ENCODE results near the gene TRAT1.
"Not testable (repeated sequence)": the region's sequence is repeated elsewhere in the genome, so short reads cannot be mapped to it uniquely, and the experiment has no call there.

Gene TRAT1, protein sequence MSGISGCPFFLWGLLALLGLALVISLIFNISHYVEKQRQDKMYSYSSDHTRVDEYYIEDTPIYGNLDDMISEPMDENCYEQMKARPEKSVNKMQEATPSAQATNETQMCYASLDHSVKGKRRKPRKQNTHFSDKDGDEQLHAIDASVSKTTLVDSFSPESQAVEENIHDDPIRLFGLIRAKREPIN

DNA sequence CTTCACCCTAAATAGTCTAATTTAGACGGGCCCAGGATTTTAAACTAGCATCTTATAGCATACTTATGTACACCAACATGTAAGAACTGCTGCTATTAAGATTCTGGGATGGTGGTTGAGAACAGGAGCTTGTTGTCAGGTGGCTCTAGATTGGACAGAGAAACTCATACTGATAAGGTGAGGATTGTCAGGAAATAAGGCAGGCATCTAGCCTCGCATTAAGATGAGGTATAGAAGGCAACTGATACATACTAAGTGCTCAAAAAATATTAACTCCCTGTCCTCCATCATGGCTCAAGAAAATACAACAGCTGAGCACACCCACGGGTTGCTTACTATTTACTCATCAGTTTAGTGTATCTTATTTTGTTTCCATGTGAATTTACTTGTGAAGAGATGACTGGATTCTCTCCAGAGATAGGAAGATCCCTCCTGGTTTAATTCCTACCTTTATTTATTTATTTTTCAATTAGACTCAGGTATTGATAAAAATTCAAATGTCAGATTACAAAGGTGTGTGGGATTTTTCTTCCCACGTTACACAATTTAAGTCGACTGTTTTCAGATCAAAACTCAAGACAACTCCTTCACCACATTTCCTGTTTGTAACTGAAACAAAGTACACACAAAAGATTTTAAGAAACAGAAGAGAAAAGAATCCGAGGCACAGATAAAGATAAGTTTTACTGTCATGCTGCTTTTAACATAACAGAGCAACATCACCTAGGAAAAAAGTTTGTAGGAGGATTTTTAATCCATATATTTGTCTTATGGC lies at the start of gene TRAT1:
Gene TRAT1, plus strand, starts transcription at position 664 of the 775 bp plus-strand sequence. CDS start 142 bp downstream, outside the sequence.
- DNase-seq, result no peak

DNA sequence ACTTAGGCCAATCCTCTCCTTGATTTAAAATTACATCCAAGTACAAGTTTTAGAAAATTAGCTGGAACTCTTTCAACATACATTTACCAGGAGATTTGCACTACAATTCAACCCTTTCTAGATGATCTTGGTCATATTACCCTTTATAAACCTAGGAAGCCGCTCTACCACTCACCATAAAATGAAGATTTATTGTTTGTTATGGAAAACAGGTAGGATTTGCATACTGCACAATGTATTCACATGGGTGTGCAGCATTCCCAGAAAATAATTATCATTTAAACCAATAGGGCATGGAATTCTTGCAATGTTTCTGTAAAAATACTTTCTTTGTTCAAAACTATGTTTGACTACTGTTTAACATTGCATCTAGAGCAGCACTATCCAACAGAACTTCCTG lies 46.9 kb upstream of the TRAT1 start:
- DNase-seq, result no peak

DNA sequence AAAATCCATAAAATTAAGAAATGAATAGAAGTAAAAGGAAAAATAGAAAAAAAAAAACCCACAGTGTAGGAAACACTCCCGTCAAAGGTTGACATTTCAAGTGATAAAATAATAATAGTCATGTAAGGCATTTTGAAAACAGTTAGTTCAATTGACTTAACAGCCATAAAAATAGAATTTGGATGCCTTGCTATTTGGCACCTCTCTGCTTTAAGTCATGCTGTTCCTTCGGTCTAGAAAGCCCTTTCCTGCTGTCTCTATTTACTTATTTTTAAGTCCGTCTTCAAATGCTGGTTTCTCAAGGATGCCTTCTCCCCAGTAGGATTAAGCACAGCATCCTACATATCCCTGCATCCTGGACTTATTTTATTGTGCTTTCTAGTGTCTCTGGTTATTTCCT lies 43.1 kb upstream of the TRAT1 start:
- no peak for DNase-seq

DNA sequence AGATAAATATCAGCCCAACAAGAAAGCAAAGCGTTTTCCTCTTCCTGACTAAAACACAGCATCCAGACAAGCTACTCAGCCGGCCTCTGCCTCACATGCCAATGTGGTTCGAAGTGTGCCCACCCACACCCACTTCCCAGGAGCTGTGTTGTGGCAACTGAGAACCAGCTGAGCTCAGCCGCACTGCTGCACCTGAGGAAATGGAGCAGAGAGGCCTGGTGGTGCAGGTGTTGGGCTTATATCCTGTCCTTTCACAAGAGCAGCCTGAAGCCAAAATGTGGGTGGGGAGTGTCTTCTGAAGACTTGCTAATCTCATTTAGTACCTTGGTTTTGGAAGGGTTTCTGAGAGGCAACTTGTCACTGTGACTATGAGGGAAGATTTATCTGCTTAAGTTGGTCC lies 42.4 kb upstream of the TRAT1 start:
- DNase-seq, result peak; percentile 63

DNA sequence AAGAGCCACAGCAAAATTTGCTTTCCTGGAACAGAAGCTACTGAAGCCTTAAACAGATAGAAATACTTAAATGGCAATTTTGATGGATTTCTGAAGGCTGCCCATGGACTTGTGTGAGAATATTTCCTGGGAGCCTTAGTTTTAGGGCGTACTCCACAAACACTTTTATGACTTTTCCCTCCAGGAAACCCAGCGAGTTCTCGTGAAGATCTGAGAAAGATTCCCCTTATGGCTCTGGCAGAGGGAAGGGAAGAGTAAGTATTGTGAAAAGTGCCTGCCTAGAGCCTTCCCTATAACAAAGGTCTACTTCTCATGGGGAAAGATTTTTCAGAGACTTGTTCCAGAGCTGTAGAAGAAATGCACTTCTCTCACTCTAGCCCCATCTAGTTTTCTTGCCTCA lies 31.1 kb upstream of the TRAT1 start:
- DNase-seq, result no peak

DNA sequence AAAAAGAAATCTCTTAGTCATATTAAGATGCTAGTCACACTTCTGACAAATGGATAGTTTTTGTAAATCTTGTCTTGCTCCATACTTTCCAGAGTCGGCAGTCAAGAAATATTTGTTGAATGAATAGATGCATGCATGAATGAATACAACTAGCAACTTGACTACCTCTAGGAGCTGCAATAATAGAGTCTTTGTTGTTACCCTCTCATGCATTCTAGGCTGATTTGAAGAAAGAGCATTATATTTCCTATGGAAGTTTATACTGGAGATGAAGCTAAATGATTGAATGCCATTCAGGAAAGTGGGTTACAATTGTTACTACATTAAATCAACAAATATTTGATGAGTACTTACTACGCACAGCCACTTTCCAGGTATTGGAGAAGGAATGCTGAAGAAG lies 18.1 kb upstream of the TRAT1 start:
- no peak for DNase-seq

DNA sequence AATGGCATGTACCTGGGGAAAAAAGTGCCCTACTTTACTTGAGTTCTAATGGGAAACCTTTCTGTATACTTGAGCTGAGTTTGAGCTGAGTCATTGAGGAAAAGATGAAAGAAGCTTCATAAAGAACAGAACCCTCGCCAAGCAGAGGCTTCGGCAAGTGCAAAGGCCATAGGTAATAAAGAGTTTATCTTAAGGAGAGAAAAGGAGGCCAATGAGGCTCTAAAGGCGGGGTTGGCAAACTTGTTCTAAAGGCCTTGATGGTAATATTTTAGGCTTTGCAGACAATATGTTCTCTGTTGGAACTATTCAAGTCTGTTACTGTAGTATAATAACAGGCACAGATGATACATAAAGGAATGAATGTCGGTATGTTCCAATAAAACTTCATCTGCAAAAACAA lies 17.6 kb upstream of the TRAT1 start:
- DNase-seq, result no peak

DNA sequence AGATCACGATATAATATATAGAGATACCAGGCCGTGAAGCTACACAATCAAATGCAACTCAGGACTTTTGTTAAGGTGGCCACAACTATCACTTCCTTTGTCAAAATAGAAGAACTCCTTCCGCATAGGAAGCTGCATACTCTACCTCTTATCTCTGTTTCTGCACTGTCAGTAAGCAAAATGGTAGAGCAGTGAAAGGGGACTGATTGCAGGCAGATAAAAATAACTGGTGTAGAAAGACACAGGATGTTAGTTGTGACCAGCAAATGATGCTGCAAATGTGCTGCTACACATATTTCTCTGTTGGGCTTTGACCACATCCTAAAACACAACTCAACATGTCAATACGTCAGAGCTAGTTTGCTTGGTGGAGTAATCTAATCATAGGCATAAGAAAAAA lies 16.3 kb upstream of the TRAT1 start:
- no peak for DNase-seq

DNA sequence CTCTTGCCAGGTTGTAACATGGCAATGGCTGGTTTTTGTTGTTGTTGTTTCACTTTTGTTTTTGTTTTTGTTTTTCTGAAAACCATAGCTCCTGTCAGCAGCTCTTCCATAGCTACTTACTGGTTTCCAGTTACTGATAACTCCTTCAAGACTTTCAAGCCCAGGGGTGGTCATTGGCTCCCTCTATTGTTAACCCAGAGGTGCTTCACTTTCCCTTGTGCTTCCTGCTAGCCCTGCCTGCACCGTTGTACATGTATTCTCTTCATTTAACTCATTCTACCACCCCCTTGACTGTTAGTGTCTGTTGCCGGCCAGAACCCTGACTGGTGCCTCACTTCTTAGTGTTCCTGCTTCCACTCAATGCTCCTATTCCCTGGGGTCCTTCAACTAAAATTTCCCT lies 4.2 kb upstream of the TRAT1 start:
- DNase-seq, result peak; percentile 69

DNA sequence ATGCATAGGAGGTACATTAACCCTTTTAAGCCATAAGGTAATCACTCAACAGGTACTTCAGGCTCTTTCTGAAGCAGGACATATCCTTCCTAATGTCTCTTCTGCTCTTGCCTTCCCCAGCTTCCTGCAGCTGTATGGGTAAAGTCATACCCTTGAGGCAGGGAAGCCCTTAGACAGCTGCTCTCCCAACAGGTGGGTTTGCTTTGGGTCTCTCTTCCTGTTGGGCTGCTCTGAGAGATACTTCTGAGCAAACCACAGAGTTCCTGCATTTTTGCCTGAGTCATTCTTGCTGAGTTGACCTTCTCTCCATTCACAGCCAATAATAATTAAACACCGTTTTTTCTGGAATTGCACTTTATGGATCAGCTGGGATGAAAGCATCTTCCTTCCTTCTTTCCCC lies 2.0 kb upstream of the TRAT1 start:
- DNase-seq, result no peak

DNA sequence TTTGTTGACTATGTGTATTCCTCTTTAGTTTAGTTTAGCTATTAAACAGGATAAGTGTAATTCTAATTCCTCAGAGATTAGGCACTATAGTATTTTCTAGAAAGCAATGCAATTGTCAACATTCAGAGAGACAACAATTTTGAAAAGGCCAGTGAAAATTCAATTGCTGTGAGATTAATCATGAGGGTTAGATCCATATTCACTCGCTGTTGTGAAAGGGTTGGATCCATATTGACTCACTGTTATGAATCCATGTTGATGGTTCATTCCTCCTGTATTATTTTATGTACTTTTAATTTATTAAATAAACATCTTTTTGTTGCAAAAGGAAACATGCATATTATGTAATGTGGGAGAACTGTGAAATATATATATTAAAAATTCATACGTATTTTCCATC lies 641 bp downstream of the TRAT1 start:
- no peak for DNase-seq

DNA sequence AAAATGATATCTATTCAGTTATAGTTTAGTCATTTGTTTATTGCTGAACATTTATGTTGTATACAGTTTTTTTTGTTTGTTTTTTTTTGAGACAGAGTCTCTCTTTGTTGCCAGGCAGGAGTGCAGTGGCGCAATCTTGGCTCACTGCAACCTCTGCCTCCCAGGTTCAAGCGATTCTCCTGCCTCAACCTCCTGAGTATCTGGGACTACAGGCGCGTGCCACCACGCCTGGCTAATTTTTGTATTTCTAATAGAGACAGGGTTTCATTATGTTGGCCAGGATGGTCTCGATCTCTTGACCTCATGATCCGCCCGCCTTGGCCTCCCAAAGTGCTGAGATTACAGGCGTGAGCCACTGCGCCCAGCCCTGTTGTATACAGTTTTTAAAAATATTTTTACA lies 1.2 kb downstream of the TRAT1 start:
- not testable (repeated sequence) for DNase-seq

DNA sequence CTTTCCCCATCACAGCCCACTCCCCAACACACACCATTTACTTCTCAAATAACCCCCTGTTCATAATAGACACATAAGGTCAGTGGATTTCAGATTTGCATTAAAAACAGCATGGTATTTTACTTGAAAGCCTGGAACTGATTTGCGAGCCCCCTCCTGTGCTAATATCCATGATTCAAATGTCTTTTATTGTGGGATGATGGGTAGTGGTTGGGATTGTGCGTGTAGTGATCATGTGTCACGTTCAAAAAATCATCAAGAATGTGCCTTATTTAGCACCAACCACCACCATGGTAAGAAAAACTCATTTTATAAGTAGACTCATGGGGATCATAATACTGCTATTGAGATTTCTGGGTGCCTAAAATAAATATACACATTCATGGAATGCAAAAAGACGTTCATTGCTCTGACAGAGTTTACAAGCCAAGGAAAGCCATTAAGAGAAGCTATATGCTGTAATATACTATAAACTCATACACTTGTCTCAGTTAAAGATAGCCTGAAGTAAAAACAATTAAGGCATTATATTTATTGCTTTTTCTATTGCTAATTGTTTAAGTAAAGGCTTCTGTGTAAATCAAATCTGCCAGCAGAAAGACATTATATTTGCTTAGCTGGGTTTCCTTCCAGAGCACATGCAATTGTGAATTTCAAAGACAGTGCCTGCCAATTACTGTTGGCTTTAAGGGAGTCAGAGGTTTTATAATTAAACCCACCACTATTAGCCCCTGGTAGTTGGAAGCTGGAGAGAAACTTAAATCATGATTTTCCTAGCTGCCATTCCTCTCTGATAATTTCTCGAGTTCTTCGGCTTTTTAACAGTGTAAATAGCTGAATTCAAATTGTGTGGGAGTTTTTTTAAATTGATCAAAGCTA lies 4.0 kb downstream of the TRAT1 start:
- DNase-seq, result no peak

DNA sequence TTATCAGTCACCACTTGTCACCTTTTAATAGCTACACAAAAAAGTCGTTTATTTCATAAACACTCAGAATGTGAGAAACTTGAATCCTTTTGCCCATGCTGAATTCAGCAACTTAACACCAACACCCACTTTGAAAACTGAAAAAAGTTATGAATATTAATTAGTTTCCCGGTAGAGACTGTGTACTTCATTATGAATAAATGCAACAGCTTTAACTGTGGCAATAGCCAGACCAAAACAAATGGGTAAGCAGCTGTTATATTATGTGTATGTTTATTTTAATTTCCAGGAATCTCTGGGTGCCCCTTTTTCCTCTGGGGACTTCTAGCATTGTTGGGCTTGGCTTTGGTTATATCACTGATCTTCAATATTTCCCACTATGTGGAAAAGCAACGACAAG lies 7.8 kb downstream of the TRAT1 start:
- no peak for DNase-seq

DNA sequence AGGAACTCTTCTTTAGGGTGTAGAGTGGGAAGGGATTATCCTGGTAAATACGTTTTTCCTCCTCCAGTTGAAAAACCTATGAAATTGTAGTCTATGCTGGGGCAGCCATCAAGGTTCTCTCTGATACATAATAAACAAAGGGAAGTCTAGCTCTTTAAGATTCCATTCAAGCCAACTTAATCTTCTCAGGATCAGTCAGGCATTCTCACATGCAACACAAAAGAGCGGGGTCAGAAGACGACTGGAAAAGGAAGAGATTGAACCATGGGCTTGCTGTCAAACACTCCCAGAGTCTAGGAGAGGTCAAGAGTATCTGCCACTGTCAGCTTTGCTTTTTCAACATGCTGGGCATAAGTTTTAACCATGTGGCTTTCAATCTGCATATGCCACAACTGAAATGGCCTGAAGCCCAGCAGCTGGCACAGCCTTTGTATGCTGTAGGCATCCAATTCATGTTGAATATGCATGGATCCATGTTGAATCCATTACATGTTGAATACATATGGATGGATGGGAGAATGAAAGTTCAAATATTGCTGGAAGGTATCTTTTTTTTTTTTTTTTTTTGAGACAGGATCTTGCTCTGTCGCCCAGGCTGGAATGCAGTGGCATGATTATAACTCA lies 8.5 kb downstream of the TRAT1 start:
- DNase-seq, result no peak

DNA sequence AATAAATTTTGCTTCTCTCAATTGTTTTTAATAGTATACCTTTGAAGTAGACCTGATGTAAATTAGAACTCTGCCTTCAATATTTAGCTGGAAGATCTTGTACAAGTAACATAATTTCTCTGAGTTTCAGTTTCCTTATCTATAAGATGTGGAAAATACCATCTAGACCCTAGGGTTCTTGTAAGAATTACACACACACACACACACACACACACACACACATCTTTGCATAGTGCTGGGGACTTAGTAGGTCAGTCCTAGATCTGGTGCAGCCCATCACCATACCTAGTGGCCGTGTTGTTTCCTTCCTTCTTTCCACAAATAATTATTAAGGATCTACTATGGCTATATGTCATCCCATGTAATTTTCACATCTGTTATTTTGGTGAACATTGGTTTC lies 11.0 kb downstream of the TRAT1 start:
- no peak for DNase-seq

DNA sequence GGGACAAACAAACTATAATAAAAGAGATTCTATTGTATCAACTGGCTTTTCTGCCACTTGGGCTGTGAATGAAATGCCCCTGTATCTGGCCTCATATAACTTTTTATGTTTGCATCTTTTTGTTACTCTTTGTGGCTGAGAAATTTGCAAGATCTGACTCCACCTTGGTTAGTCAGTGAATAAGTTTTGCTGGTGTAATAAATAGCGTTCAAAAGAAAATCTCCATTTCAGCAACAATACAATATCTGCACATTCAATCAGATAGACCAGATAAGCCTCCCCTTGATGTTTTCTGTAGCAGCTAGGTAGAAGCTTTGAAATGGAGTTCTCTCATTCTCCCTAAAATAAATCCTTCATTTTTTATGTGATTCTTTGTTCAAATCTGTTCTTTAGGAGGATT lies 12.0 kb downstream of the TRAT1 start:
- DNase-seq, result no peak

DNA sequence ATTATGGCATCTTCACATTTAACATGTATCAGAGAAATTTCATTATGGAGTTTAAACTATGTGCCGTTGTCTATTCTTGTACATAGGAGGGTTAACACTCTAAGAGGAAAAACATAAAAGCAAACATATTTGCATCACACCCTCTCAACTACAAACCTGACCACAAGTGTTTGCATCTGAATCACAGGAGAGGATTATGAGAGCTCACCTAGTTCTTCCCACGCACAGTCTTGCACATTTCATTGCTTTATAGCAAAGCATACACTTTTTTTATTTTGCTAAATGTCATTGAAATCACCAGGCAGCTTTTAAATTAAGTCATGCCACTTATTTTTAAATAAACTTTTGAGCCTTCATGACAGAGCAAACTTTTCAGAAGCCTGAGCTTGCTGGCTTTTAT lies 12.5 kb downstream of the TRAT1 start:
- no peak for DNase-seq

DNA sequence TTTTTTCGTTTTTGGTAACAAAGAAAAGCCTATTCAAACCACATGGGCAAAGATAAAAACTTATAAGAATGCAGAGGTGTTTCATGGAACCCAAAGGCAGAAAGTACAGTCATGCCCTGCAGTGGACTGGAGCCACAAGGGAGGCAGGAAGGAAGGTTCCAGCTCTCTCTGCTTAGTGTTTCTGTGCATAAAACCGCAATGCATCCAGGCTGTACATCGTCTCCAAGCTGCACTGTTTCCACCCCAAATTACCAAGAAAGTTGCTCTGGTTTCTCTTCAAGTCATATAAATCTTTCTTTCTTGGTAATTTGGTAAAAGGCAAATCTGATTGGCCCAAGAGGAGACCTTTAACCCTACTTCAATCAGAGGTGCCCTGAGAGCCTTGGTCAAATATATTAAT lies 15.8 kb downstream of the TRAT1 start:
- DNase-seq, result no peak

DNA sequence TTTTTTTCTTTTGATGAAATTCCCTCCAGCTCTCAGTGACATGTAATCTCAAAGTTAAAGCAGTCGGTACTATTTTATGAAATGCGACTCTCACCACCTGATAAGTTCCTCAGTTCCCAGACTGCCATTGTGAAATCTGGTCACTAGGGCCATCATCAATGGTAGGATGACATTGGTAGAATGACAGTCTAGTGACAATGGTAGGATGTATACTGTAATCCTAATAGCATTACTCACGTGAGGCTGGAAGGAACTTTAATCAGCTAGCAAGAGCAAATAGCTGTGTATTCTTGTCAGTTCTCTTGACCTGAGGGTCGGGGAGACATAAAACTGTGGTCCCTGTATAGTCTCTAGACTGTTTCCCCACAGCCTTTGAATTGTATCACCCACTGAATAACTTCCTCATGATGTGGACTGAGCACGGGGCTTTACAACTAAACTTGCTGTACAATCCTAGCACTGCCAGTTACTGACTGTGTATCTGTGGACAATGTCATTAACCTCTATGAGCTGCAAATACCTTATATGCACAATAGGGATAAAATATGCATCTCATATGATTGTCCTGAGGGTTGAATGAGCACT lies 23.2 kb downstream of the TRAT1 start:
- DNase-seq, result no peak

DNA sequence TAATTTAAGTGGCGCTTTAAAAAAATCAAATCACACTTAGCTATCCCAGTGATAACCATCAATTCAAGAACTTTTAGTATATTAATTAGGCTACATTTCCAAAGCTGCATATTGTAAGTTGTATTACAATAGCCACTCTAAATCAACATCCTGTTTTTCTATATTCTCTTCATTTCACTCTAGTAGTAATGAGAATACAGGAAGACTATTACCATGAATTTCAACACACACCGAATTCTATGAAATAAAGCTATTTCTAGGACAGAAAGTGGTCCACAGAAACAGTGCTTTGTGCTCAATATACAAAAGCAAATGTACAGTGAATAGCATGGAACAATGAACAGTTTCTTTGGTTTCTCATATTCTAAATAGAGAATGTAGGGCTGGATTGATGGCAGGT lies 24.6 kb downstream of the TRAT1 start:
- no peak for DNase-seq

DNA sequence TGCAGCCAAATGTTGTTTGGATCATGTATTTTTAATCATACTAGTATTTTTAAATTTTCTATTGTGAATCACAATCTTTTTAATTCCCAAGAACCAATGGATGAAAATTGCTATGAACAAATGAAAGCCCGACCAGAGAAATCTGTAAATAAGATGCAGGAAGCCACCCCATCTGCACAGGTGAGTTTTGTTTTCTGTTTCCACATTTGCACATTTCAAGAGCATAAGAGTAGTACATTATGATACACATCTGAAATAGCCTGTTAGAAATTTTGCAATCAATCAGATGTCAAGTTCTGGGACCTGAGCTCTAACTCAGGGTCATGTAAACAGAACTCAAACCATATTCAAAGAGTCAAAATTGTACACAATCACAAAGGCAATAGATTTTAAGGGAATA lies 26.5 kb downstream of the TRAT1 start:
- no peak for DNase-seq

DNA sequence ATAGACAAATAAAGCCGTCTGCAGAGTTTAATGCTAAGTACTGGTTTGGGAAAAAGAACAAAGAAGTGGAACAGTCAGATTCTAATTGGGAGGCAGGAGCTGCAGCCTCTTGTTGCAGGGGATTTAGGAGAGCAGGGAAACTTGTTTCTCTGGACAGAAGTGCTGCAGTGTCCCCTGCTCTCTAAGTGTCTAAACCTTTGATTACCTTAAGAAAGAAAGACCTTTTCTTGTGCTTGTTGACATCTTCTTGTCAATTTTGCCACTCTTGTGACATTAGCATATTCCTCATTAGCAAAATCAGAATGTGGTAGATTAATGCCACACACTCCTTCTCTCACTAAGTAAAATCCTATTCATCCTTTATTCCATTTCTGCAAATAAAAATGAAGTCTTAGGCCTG lies 38.8 kb downstream of the TRAT1 start:
- no peak for DNase-seq
